Measurements from ENCODE around the gene DENND5A.
"Not testable (repeated sequence)": the region's sequence is repeated elsewhere in the genome, so short reads cannot be mapped to it uniquely, and the experiment has no call there.

Gene DENND5A

GRCh38 chr11:9103542-9104276 lies 161.4 kb downstream of the DENND5A start:
- H3K9me3 ChIP-seq (ENCODE audit: low read depth, low read length): no peaks in the 10 kb centered on the region
- H3K27ac ChIP-seq: no peak overlapping the region
- TF ChIP-seq POLR2AphosphoS5 (IDR thresholded peaks at IDR 0.05; ENCODE audit: borderline replicate concordance, low read depth, low read length) (no peak), EZH2 (IDR thresholded peaks at IDR 0.05) (no peak), FOXP2 (optimal IDR thresholded peaks at IDR 0.05; ENCODE audit: control extremely low read depth, extremely low read length, insufficient read depth) (no peak)
- H3K9ac ChIP-seq (ENCODE audit: insufficient read length): no peak overlapping the region
- no peak overlapping the region for H3K4me3 ChIP-seq
- H3K36me3 ChIP-seq (ENCODE audit: insufficient read depth, low read length): no peaks in the 10 kb centered on the region
- no peak for DNase-seq (ENCODE audit: low read depth, low spot score)

DNA sequence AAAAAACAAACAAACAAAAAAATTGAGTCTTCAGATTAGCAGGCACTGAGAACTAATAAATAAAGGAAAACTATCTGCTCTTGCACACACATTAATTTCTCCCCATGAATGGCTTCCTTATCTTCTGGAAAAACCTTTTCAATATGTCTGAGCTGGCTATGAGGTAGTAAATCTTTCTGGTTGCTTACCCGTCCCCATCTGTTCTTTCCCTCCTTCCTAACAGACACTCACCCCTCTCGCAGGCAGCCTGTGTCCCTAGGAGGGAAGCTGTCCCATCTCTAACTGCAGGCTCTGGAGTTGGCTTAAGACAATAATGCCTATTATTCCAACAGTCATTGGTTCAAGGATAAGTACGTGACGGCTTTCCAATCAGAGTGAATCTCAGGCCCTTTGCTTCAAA lies 165.5 kb downstream of the DENND5A start:
- Histone ChIP-seq H3K27ac (no peak overlapping the region), H3K36me3 (ENCODE audit: insufficient read depth, low read length) (no peaks in the 10 kb centered on the region), H3K9ac (ENCODE audit: insufficient read length) (no peak overlapping the region), H3K9me3 (ENCODE audit: low read depth, low read length) (no peaks in the 10 kb centered on the region), H3K4me3 (no peak overlapping the region)
- DNase-seq (ENCODE audit: low read depth, low spot score): no peak
- TF ChIP-seq FOXP2 (optimal IDR thresholded peaks at IDR 0.05; ENCODE audit: control extremely low read depth, extremely low read length, insufficient read depth) (no peak), EZH2 (IDR thresholded peaks at IDR 0.05) (no peak), POLR2AphosphoS5 (IDR thresholded peaks at IDR 0.05; ENCODE audit: borderline replicate concordance, low read depth, low read length) (no peak)

DNA sequence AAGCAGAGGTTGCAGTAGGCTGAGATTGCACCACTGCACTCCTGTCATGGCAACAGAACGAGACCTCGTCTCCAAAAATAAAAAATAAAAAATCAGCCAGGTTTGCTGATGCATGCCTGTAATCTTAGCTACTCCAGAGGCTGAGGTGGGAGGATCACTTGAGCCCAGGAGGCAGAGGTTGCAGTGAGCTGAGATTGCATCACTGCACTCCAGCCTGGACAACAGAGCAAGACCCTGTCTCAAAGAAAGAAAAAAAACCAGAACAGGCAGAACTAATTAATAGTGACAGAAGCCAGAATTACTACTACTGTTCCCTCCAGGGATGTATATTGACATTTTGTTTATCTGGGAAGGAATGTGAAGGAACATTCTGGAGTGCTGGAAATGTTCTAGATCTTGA lies 166.7 kb downstream of the DENND5A start:
- H3K36me3 ChIP-seq (ENCODE audit: insufficient read depth, low read length); DNase-seq (ENCODE audit: low read depth, low spot score); H3K27ac ChIP-seq; H3K9ac ChIP-seq (ENCODE audit: insufficient read length); H3K9me3 ChIP-seq (ENCODE audit: low read depth, low read length); H3K4me3 ChIP-seq: not testable (repeated sequence)

- not testable (repeated sequence) for H3K36me3 ChIP-seq (ENCODE audit: insufficient read depth, low read length); H3K27ac ChIP-seq; DNase-seq (ENCODE audit: low read depth, low spot score); H3K9me3 ChIP-seq (ENCODE audit: low read depth, low read length); H3K4me3 ChIP-seq; H3K9ac ChIP-seq (ENCODE audit: insufficient read length)
Measured at GRCh38 chr11:9097186-9097943, 167.8 kb downstream of the DENND5A start.

DNA sequence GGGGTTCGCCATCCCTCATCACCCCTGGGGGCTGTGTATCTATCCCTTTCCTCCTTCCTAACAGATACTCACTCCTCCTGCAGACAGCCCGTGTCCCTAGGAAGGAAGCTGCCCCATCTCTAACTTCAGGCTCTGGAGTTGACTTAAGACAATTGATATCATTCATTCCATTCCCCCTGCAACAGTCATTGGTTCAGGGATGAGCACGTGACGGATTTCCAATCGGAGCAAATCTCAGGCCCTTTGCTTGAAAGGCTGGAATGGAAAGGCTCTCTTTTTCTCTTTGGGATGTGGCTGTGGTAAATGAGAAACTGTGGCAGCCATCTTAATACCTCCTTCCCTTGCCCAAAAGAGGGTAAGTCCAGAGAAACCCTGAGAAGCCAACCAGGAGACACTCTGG lies 168.7 kb downstream of the DENND5A start:
- DNase-seq (ENCODE audit: low read depth, low spot score): no peak
- no peaks in the 10 kb centered on the region for H3K9me3 ChIP-seq (ENCODE audit: low read depth, low read length)
- H3K4me3 ChIP-seq: no peak overlapping the region
- H3K36me3 ChIP-seq (ENCODE audit: insufficient read depth, low read length): no peaks in the 10 kb centered on the region
- no peak overlapping the region for H3K9ac ChIP-seq (ENCODE audit: insufficient read length)
- H3K27ac ChIP-seq: no peak overlapping the region
- TF ChIP-seq POLR2AphosphoS5 (IDR thresholded peaks at IDR 0.05; ENCODE audit: borderline replicate concordance, low read depth, low read length) (no peak), FOXP2 (optimal IDR thresholded peaks at IDR 0.05; ENCODE audit: control extremely low read depth, extremely low read length, insufficient read depth) (no peak), EZH2 (IDR thresholded peaks at IDR 0.05) (no peak)

- DNase-seq (ENCODE audit: low read depth, low spot score): no peak
- no peak overlapping the region for H3K9ac ChIP-seq (ENCODE audit: insufficient read length)
- H3K4me3 ChIP-seq: no peak overlapping the region
- H3K36me3 ChIP-seq (ENCODE audit: insufficient read depth, low read length): no peaks in the 10 kb centered on the region
- H3K9me3 ChIP-seq (ENCODE audit: low read depth, low read length): no peaks in the 10 kb centered on the region
- no peak for TF ChIP-seq EZH2 (IDR thresholded peaks at IDR 0.05)
- no peak for TF ChIP-seq POLR2AphosphoS5 (IDR thresholded peaks at IDR 0.05; ENCODE audit: borderline replicate concordance, low read depth, low read length)
- no peak for TF ChIP-seq FOXP2 (optimal IDR thresholded peaks at IDR 0.05; ENCODE audit: control extremely low read depth, extremely low read length, insufficient read depth)
- no peak overlapping the region for H3K27ac ChIP-seq
Measured at GRCh38 chr11:9095421-9095820, 169.7 kb downstream of the DENND5A start.

DNA sequence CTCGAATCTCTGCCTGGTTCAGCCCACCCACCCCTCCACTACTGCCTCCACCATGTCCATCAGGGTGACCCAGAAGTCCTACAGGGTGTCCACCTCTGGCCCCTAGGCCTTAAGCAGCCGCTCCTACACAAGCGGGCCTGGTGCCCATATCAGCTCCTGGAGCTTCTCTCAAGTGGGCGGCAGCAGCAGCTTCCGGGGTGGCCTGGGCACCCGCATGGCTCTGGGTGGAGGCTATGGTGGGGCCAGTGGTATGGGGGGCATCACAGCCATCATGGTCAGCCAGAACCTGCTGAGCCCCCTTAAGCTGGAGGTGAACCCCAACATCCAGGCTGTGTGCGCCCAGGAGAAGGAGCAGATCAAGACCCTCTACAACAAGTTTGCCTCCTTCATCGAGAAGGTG lies 170.7 kb downstream of the DENND5A start:
- DNase-seq (ENCODE audit: low read depth, low spot score): no peak
- Histone ChIP-seq H3K4me3 (no peak overlapping the region), H3K36me3 (ENCODE audit: insufficient read depth, low read length) (no peaks in the 10 kb centered on the region), H3K9ac (ENCODE audit: insufficient read length) (no peak overlapping the region), H3K27ac (no peak overlapping the region), H3K9me3 (ENCODE audit: low read depth, low read length) (no peaks in the 10 kb centered on the region)
- TF ChIP-seq FOXP2 (optimal IDR thresholded peaks at IDR 0.05; ENCODE audit: control extremely low read depth, extremely low read length, insufficient read depth) (no peak), POLR2AphosphoS5 (IDR thresholded peaks at IDR 0.05; ENCODE audit: borderline replicate concordance, low read depth, low read length) (no peak), EZH2 (IDR thresholded peaks at IDR 0.05) (no peak)

- Histone ChIP-seq H3K27ac (no peak overlapping the region), H3K36me3 (ENCODE audit: insufficient read depth, low read length) (no peaks in the 10 kb centered on the region), H3K9ac (ENCODE audit: insufficient read length) (no peak overlapping the region), H3K4me3 (no peak overlapping the region), H3K9me3 (ENCODE audit: low read depth, low read length) (no peaks in the 10 kb centered on the region)
- TF ChIP-seq EZH2 (IDR thresholded peaks at IDR 0.05) (no peak), POLR2AphosphoS5 (IDR thresholded peaks at IDR 0.05; ENCODE audit: borderline replicate concordance, low read depth, low read length) (no peak), FOXP2 (optimal IDR thresholded peaks at IDR 0.05; ENCODE audit: control extremely low read depth, extremely low read length, insufficient read depth) (no peak)
- no peak for DNase-seq (ENCODE audit: low read depth, low spot score)
Measured at GRCh38 chr11:9092853-9093778, 172.0 kb downstream of the DENND5A start.

Data from SK-N-MC (cell line).